Inferior parietal cortex (tissue), 1 donor: ENCODE measurements around the gene CLDN17.

Source experiments
- DNase-seq: peaks from one replicate; pipeline ENCODE4 v3.0.0-alpha.2; 2016; ENCODE audit errors: extremely low spot score

The CLDN17 gene

DNA sequence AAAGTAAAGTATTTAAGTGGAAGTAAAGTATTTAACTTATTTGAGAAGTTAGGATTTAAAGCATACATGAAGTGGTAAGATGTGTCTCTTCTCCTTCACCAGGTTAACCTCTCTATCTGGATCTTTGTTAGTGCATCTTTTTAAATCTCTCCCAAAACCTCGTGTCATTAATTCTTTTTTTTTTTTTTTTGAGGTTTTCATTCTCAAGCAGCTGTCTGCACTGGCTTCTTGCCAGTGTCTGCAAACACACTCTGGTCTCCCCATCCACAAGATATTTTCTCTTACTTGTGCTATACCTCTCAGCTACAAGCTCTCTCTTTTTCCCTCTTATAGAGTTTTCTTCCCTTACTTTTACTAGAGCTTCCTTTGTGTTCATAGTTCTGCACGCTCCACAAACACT is 49.0 kb downstream of the CLDN17 start:
- DNase-seq, result no peak

DNA sequence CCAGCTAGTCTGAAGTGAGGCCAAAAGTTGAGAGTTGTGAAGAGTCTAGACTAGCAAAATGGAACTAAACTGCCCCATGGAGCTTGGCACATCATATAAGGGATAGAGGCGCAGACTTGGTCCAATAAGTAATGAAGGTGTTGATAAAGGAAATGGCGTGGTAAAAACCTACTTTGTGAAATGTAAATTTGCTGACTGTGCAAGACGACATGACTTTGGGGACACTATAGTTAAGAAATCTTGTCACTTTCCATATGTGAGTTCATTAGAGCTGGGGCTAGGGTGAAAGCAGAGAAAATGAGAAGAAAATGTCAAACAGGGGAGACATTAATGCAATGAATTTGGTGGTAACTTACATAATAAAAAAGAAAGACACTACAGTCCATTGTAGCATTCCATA is 50.1 kb downstream of the CLDN17 start:
- DNase-seq, result no peak
